Measurements from ENCODE around the gene HOXB5.

Gene HOXB5

GRCh38 chr17:48605991-48606891 lies 12.7 kb upstream of the HOXB5 start:
- Histone ChIP-seq H3K36me3 (ENCODE audit: control insufficient read depth, insufficient read depth, low read length) (no peaks in the 10 kb centered on the region), H3K4me3 (replicated peaks; ENCODE audit: low read depth, low read length) (no peak overlapping the region), H3K27me3 (replicated peaks; ENCODE audit: control insufficient read depth, insufficient read depth, low read length) (no peaks in the 10 kb centered on the region; the same call in 1 of the 2 replicates)
- no peak for DNase-seq (ENCODE audit: extremely low read depth, insufficient read length)
- no peak for TF ChIP-seq CTCF (IDR thresholded peaks at IDR 0.05; ENCODE audit: insufficient read depth, low read length, poor library complexity, severe bottlenecking)

- Histone ChIP-seq H3K36me3 (ENCODE audit: control insufficient read depth, insufficient read depth, low read length) (no peaks in the 10 kb centered on the region), H3K4me3 (replicated peaks; ENCODE audit: low read depth, low read length) (no peak overlapping the region; the same call in 1 of the 2 replicates), H3K27me3 (replicated peaks; ENCODE audit: control insufficient read depth, insufficient read depth, low read length) (no peaks in the 10 kb centered on the region; the same call in 1 of the 2 replicates)
- no peak for DNase-seq (ENCODE audit: extremely low read depth, insufficient read length)
- TF ChIP-seq CTCF (IDR thresholded peaks at IDR 0.05; ENCODE audit: insufficient read depth, low read length, poor library complexity, severe bottlenecking) = no peak
Observed at GRCh38 chr17:48605409-48605919, 11.9 kb upstream of the HOXB5 start.

GRCh38 chr17:48604770-48605329 lies 11.3 kb upstream of the HOXB5 start, which contains the start of gene HOXB6:
HOXB6 (minus strand) TSS chr17:48604986; CDS start chr17:48598150, 6,836 bp downstream.
- peak within 1 kb of the TSS; percentile 63 for H3K4me3 ChIP-seq (replicated peaks; ENCODE audit: low read depth, low read length)
- H3K36me3 ChIP-seq (ENCODE audit: control insufficient read depth, insufficient read depth, low read length) = no peaks in the 10 kb centered on the region
- H3K27me3 ChIP-seq (replicated peaks; ENCODE audit: control insufficient read depth, insufficient read depth, low read length) = no peaks in the 10 kb centered on the region; the same call in 1 of the 2 replicates
- TF ChIP-seq CTCF (IDR thresholded peaks at IDR 0.05; ENCODE audit: insufficient read depth, low read length, poor library complexity, severe bottlenecking) = no peak
- DNase-seq (ENCODE audit: extremely low read depth, insufficient read length) = no peak

- Histone ChIP-seq H3K36me3 (ENCODE audit: control insufficient read depth, insufficient read depth, low read length) (no peaks in the 10 kb centered on the region), H3K4me3 (replicated peaks; ENCODE audit: low read depth, low read length) (peak overlapping the region; percentile 63), H3K27me3 (replicated peaks; ENCODE audit: control insufficient read depth, insufficient read depth, low read length) (no peaks in the 10 kb centered on the region; the same call in 1 of the 2 replicates)
- no peak for DNase-seq (ENCODE audit: extremely low read depth, insufficient read length)
- TF ChIP-seq CTCF (IDR thresholded peaks at IDR 0.05; ENCODE audit: insufficient read depth, low read length, poor library complexity, severe bottlenecking) = no peak
Observed at GRCh38 chr17:48603959-48604769, 10.6 kb upstream of the HOXB5 start.

All from GM06990 (cell line).